ENCODE measurements around the gene ACAN.

DNA sequence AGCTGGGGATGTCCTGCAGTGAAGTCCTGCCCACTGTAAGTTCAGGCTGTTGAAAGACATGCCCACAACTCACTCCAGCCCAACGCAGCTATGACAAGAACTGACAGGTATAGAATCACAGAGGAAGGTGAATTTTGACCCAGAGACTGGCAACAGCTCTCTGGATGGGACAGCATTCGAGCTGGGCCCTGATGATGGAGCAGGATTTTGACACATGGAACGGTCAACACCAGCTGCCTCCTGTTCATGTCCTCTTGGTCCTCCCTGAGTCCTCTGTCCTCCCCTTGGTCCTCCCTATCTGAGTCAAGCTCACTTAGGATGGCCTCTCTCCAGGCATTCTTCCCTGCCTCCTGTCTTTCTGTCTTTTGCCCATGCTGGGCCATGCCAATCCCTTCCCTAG is 15.2 kb upstream of the ACAN start:
- no peak for TF ChIP-seq TAF1 (IDR thresholded peaks at IDR 0.05; ENCODE audit: borderline replicate concordance, low read depth, low read length)
- no peak for TF ChIP-seq CHD2 (IDR thresholded peaks at IDR 0.05; ENCODE audit: borderline replicate concordance, low read depth, low read length)
- no peak for TF ChIP-seq SP1 (IDR thresholded peaks at IDR 0.05; ENCODE audit: low read depth, low read length)
- TF ChIP-seq CTCF (IDR thresholded peaks at IDR 0.05 in 2 of 3, conservative IDR thresholded peaks at IDR 0.05 in 1 of 3; ENCODE audit: control insufficient read depth in 2 of 3, extremely low read depth in 1 of 3, insufficient read depth in 1 of 3, low read depth in 3 of 3, low read length in 3 of 3) = no peak
- TF ChIP-seq CHD4 (IDR thresholded peaks at IDR 0.05) = no peak
- no peak for TF ChIP-seq PBX3 (IDR thresholded peaks at IDR 0.05; ENCODE audit: insufficient replicate concordance, low read depth, low read length)
- no peak for TF ChIP-seq ATF7 (IDR thresholded peaks at IDR 0.05; ENCODE audit: low read depth)

Data from GM12878 (cell line).